ENCODE data around the gene C4orf46.
A peak's percentile ranks its signal among the peaks of the same experiment; 100 is the strongest.
"Not testable (repeated sequence)": the region's sequence is repeated elsewhere in the genome, so short reads cannot be mapped to it uniquely, and the experiment has no call there.

C4orf46 gene

GRCh38 chr4:158671665-158671914, at the start of gene C4orf46:
Gene C4orf46, minus strand, starts transcription at chr4:158671887. Its CDS starts 86 bp downstream, at chr4:158671801.
- no peak for DNase-seq

GRCh38 chr4:158715802-158716201, 44.1 kb upstream of the C4orf46 start:
- no peak for DNase-seq

GRCh38 chr4:158714937-158715336, 43.2 kb upstream of the C4orf46 start:
- DNase-seq = no peak

- not testable (repeated sequence) for DNase-seq
Observed at GRCh38 chr4:158712622-158713021, 40.9 kb upstream of the C4orf46 start.

GRCh38 chr4:158710814-158711213, 39.1 kb upstream of the C4orf46 start:
- DNase-seq = no peak

- DNase-seq = no peak
Observed at GRCh38 chr4:158704274-158704673, 32.6 kb upstream of the C4orf46 start.

GRCh38 chr4:158688813-158689212, 17.1 kb upstream of the C4orf46 start:
- DNase-seq = no peak

- DNase-seq = no peak
Observed at GRCh38 chr4:158682066-158682465, 10.4 kb upstream of the C4orf46 start.

- no peak for DNase-seq
Observed at GRCh38 chr4:158681629-158682028, 9.9 kb upstream of the C4orf46 start.

- DNase-seq = no peak
Observed at GRCh38 chr4:158678767-158679166, 7.1 kb upstream of the C4orf46 start.

- DNase-seq = no peak
Observed at GRCh38 chr4:158676076-158676475, 4.4 kb upstream of the C4orf46 start.

- DNase-seq = no peak
Observed at GRCh38 chr4:158673633-158674032, 1.9 kb upstream of the C4orf46 start.

GRCh38 chr4:158671915-158672806, 474 bp upstream of the C4orf46 start, which contains the start of gene ETFDH:
Gene ETFDH, plus strand, starts transcription at chr4:158672296. Its CDS starts 161 bp downstream, at chr4:158672457.
- DNase-seq = peak; percentile 99

- DNase-seq = peak; percentile 64
Observed at GRCh38 chr4:158670975-158671664, 567 bp downstream of the C4orf46 start.

GRCh38 chr4:158669310-158669709, 2.4 kb downstream of the C4orf46 start:
- DNase-seq = no peak

- peak; percentile 8 for DNase-seq
Observed at GRCh38 chr4:158667651-158668198, 4.0 kb downstream of the C4orf46 start.

GRCh38 chr4:158666892-158667291, 4.8 kb downstream of the C4orf46 start:
- DNase-seq = no peak

- no peak for DNase-seq
Observed at GRCh38 chr4:158664806-158665205, 6.9 kb downstream of the C4orf46 start.

GRCh38 chr4:158663707-158664625, 7.7 kb downstream of the C4orf46 start:
- DNase-seq = not testable (repeated sequence)

GRCh38 chr4:158663255-158663654, 8.4 kb downstream of the C4orf46 start:
- not testable (repeated sequence) for DNase-seq

- DNase-seq = no peak
Observed at GRCh38 chr4:158657291-158657690, 14.4 kb downstream of the C4orf46 start.

GRCh38 chr4:158656439-158656838, 15.2 kb downstream of the C4orf46 start:
- DNase-seq = no peak

GRCh38 chr4:158652920-158653319, 18.8 kb downstream of the C4orf46 start:
- no peak for DNase-seq

Data from stimulated activated naive CD4-positive, alpha-beta T cell treated with Interleukin-2 at 50 U/mL for 16 hours (primary cell).